IMR-90 (cell line): Measurements from ENCODE around the gene PRKD1. TPM values are rescaled to one million over a fixed set of nuclear protein-coding genes. Genes with fewer than 3 reads are reported as not detected.

Experiments
- ATAC-seq: fragments of 200-7000 bp; cut with Tn5 transposase; 2 replicates; pipeline ENCODE4 v1.9.1; 2020; ENCODE audit warnings: low read depth, mild to moderate bottlenecking, moderate library complexity
- BruUV-seq: library from RNA; stranded (reverse); fragments of 400-500 nt; replicated peaks from 2 replicates; lab custom pipeline; 2021; lab: Mats Ljungman, UMichigan
- CTCF ChIA-PET: fragments of 300-600 bp; formaldehyde crosslinking; extraction: SDS; loops from one replicate; lab custom pipeline; 2021; ENCODE audit warnings: antibody characterized with exemption; lab: Yijun Ruan, JAX
- POLR2A ChIA-PET: fragments of 300-600 bp; sonication (Branson Sonifier 250); formaldehyde crosslinking; loops from one replicate; lab custom pipeline; 2022; ENCODE audit warnings: antibody characterized with exemption; ENCODE audit not compliant: unreplicated experiment; lab: Charles Lee
- DNase-seq: peaks from one replicate; pipeline ENCODE4 v3.0.0; 2013
- H2AFZ ChIP-seq: replicated peaks from 2 replicates; pipeline ENCODE3; 2013; ENCODE audit warnings: low read length, mild to moderate bottlenecking; ENCODE audit not compliant: poor library complexity
- H2AK5ac ChIP-seq: 2 replicates; pipeline ENCODE4 v1.6.1; 2013; ENCODE audit warnings: low read depth, low read length, inconsistent platforms
- H2AK9ac ChIP-seq: replicated peaks from 2 replicates; pipeline ENCODE3; 2013; ENCODE audit warnings: mild to moderate bottlenecking, low read depth, low read length, moderate library complexity; ENCODE audit not compliant: poor library complexity
- H2BK120ac ChIP-seq: 2 replicates; pipeline ENCODE4 v1.6.1; 2013; ENCODE audit warnings: low read depth, low read length, inconsistent platforms
- H2BK15ac ChIP-seq: 3 replicates; pipeline ENCODE4 v1.6.1; 2013; ENCODE audit warnings: low read depth, low read length, inconsistent platforms
- H2BK20ac ChIP-seq: 2 replicates; pipeline ENCODE4 v1.6.1; 2013; ENCODE audit warnings: low read depth, mild to moderate bottlenecking, inconsistent platforms, low read length, moderate library complexity
- H2BK5ac ChIP-seq: 2 replicates; pipeline ENCODE4 v1.6.1; 2013; ENCODE audit warnings: mild to moderate bottlenecking, low read depth, low read length, inconsistent platforms; ENCODE audit not compliant: poor library complexity, severe bottlenecking
- H3K14ac ChIP-seq: replicated peaks from 2 replicates; pipeline ENCODE4 v1.6.1; 2013; ENCODE audit warnings: low read depth, low read length, inconsistent platforms
- H3K18ac ChIP-seq: 2 replicates; pipeline ENCODE4 v1.6.1; 2013; ENCODE audit warnings: low read depth, low read length, control low read depth
- H3K23ac ChIP-seq: 2 replicates; pipeline ENCODE4 v1.6.1; 2013; ENCODE audit warnings: low read depth, low read length, inconsistent platforms
- H3K27ac ChIP-seq: 2 replicates; pipeline ENCODE4 v1.5.1; 2013; ENCODE audit warnings: mild to moderate bottlenecking, control low read depth, low read length; ENCODE audit not compliant: insufficient read depth
- H3K27me3 ChIP-seq: 2 replicates; pipeline ENCODE4 v1.6.1; 2013; ENCODE audit warnings: low read length; ENCODE audit not compliant: control insufficient read depth, insufficient read depth
- H3K36me3 ChIP-seq: 2 replicates; pipeline ENCODE4 v1.6.1; 2013; ENCODE audit warnings: low read length, mixed read lengths; ENCODE audit not compliant: control insufficient read depth, insufficient read depth
- H3K4ac ChIP-seq: 2 replicates; pipeline ENCODE4 v1.6.1; 2013; ENCODE audit warnings: low read depth, low read length, inconsistent platforms
- H3K4me1 ChIP-seq: 2 replicates; pipeline ENCODE4 v1.6.1; 2013; ENCODE audit warnings: low read length, mixed read lengths; ENCODE audit not compliant: control insufficient read depth, insufficient read depth
- H3K4me2 ChIP-seq: 2 replicates; pipeline ENCODE4 v1.6.1; 2013; ENCODE audit warnings: low read depth, mild to moderate bottlenecking, control low read depth, low read length, moderate library complexity
- H3K4me3 ChIP-seq: 2 replicates; pipeline ENCODE4 v1.5.1; 2013; ENCODE audit warnings: low read depth, mild to moderate bottlenecking, control low read depth, low read length, moderate library complexity; ENCODE audit not compliant: insufficient read depth
- H3K56ac ChIP-seq: 2 replicates; pipeline ENCODE4 v1.6.1; 2013; ENCODE audit warnings: low read length, inconsistent platforms; ENCODE audit not compliant: insufficient read depth; ENCODE audit errors: extremely low read depth
- H3K79me1 ChIP-seq, 2 experiments: 2 replicates each; pipeline ENCODE4 v1.6.1; 2013; ENCODE audit warnings: low read length in 2 of 2, inconsistent platforms in 1 of 2, low read depth in 1 of 2
- H3K9ac ChIP-seq: 2 replicates; pipeline ENCODE4 v1.6.1; 2013; ENCODE audit warnings: low read depth, low read length, control low read depth
- H3K9me1 ChIP-seq: 2 replicates; pipeline ENCODE4 v1.6.1; 2013; ENCODE audit warnings: low read length, inconsistent platforms; ENCODE audit not compliant: insufficient read depth
- H3K9me3 ChIP-seq: 2 replicates; pipeline ENCODE4 v1.6.1; 2013; ENCODE audit warnings: low read length; ENCODE audit not compliant: control insufficient read depth, insufficient read depth
- H4K20me1 ChIP-seq: 2 replicates; pipeline ENCODE4 v1.6.1; 2013; ENCODE audit warnings: low read length, inconsistent platforms; ENCODE audit not compliant: insufficient read depth
- H4K5ac ChIP-seq: 2 replicates; pipeline ENCODE4 v1.6.1; 2013; ENCODE audit warnings: mild to moderate bottlenecking, low read depth, low read length, control low read depth
- H4K8ac ChIP-seq, 2 experiments: 2 replicates each; pipeline ENCODE4 v1.6.1; 2013; ENCODE audit warnings: low read depth in 2 of 2, low read length in 2 of 2, control low read depth in 1 of 2, inconsistent platforms in 1 of 2
- H4K91ac ChIP-seq: 2 replicates; pipeline ENCODE4 v1.6.1; 2013; ENCODE audit warnings: low read depth, low read length, inconsistent platforms; ENCODE audit not compliant: insufficient read depth
- BHLHE40 ChIP-seq: fragments of 150-350 bp; IDR thresholded peaks from 2 replicates; pipeline ENCODE4 v1.6.1; 2016; ENCODE audit warnings: mild to moderate bottlenecking, low read depth, low read length
- CEBPB ChIP-seq: IDR thresholded peaks from 2 replicates; pipeline ENCODE4 v1.6.1; 2012; ENCODE audit warnings: low read depth, low read length, improper control_type of control experiment
- CHD1 ChIP-seq: IDR thresholded peaks from 2 replicates; pipeline ENCODE4 v1.6.1; 2012; ENCODE audit warnings: low read depth, low read length, improper control_type of control experiment
- FOS ChIP-seq: fragments of 150-350 bp; IDR thresholded peaks from 2 replicates; pipeline ENCODE4 v1.6.1; 2016; ENCODE audit warnings: low read depth, low read length
- MAFK ChIP-seq: IDR thresholded peaks from 2 replicates; pipeline ENCODE4 v1.6.1; 2012; ENCODE audit warnings: low read depth, low read length, improper control_type of control experiment
- MAZ ChIP-seq: IDR thresholded peaks from 2 replicates; pipeline ENCODE4 v1.6.1; 2012; ENCODE audit warnings: low read depth, mild to moderate bottlenecking, low read length, improper control_type of control experiment, moderate library complexity, borderline replicate concordance
- MXI1 ChIP-seq: IDR thresholded peaks from 2 replicates; pipeline ENCODE4 v1.6.1; 2012; ENCODE audit warnings: low read depth, mild to moderate bottlenecking, low read length, moderate library complexity, borderline replicate concordance
- NFE2L2 ChIP-seq: fragments of 150-350 bp; IDR thresholded peaks from 2 replicates; pipeline ENCODE4 v1.6.1; 2016; ENCODE audit warnings: low read depth, mild to moderate bottlenecking, low read length
- POLR2A ChIP-seq: IDR thresholded peaks from 2 replicates; pipeline ENCODE4 v1.6.1; 2012; ENCODE audit warnings: mild to moderate bottlenecking, low read depth, low read length
- RAD21 ChIP-seq: IDR thresholded peaks from 2 replicates; pipeline ENCODE4 v1.6.1; 2012; ENCODE audit warnings: low read length, improper control_type of control experiment
- RCOR1 ChIP-seq: IDR thresholded peaks from 2 replicates; pipeline ENCODE4 v1.6.1; 2012; ENCODE audit warnings: mild to moderate bottlenecking, low read length, improper control_type of control experiment; ENCODE audit not compliant: insufficient replicate concordance
- RFX5 ChIP-seq: IDR thresholded peaks from 2 replicates; pipeline ENCODE4 v1.8.0; 2012; ENCODE audit warnings: low read depth, mild to moderate bottlenecking, low read length, moderate library complexity
- SMC3 ChIP-seq: fragments of 150-350 bp; IDR thresholded peaks from 2 replicates; pipeline ENCODE4 v1.6.1; 2016; ENCODE audit warnings: low read depth, mild to moderate bottlenecking, antibody characterized with exemption, low read length, moderate library complexity
- WGBS, 2 experiments: methylation state at CpG; one replicate each; pipeline versions ENCODE4 v1.1.5 to v1.1.7; 2013; ENCODE audit warnings: missing lambda C conversion rate in 2 of 2; ENCODE audit not compliant: insufficient read length in 1 of 2; ENCODE audit errors: extremely low coverage in 2 of 2; 5-methylcytosine and 5-hydroxymethylcytosine counted together
- dilution Hi-C: fragments of 300-500 bp; cut with HindIII; formaldehyde crosslinking; loops from one replicate; pipeline ENCODE4 v1.14.3; 2018; ENCODE audit warnings: low sequenced_read_pairs; ENCODE audit not compliant: unreplicated experiment
- in situ Hi-C: fragments of 300-500 bp; cut with MboI; formaldehyde crosslinking; loops from 3 replicates; pipeline ENCODE4 v1.14.3; 2019; ENCODE audit warnings: low sequenced_read_pairs, inconsistent platforms, mixed read lengths
- intact Hi-C: fragments of 100-400 bp; cut with micrococcal nuclease; formaldehyde crosslinking; loops from 2 replicates; pipeline ENCODE4 v1.10.0; 2022
- polyA plus RNA-seq, 3 experiments: library from polyadenylated mRNA; depleted of rRNA; stranded (reverse); fragments of >200 nt; gene quantifications; 2 replicates each; pipeline ENCODE4 v1.2.3, GENCODE V29; 2012; ENCODE audit warnings: low replicate concordance in 1 of 3
- total RNA-seq: library from RNA; depleted of rRNA; stranded (reverse); fragments of >200 nt; gene quantifications from 2 replicates; pipeline ENCODE4 v1.2.3, GENCODE V29; 2012
- TF ChIP-seq, protein P1 (sequence below): fragments of 150-350 bp; IDR thresholded peaks from 2 replicates; pipeline ENCODE4 v1.6.1; 2017; ENCODE audit warnings: mild to moderate bottlenecking, antibody characterized with exemption, low read length, low read depth
- TF ChIP-seq, protein P2 (sequence below): fragments of 150-350 bp; IDR thresholded peaks from 2 replicates; pipeline ENCODE4 v1.6.1; 2016; ENCODE audit warnings: low read depth, mild to moderate bottlenecking, low read length, moderate library complexity, borderline replicate concordance
- TF ChIP-seq, protein P3 (sequence below): conservative IDR thresholded peaks from 2 replicates; pipeline ENCODE4 v1.5.1; 2012; ENCODE audit warnings: mild to moderate bottlenecking, low read depth, low read length, improper control_type of control experiment

The PRKD1 gene
- total and polyA plus RNA-seq, 2 of the 4 experiments (the other 2 are of a cell fraction), result 12.9 to 14.2 TPM

DNA sequence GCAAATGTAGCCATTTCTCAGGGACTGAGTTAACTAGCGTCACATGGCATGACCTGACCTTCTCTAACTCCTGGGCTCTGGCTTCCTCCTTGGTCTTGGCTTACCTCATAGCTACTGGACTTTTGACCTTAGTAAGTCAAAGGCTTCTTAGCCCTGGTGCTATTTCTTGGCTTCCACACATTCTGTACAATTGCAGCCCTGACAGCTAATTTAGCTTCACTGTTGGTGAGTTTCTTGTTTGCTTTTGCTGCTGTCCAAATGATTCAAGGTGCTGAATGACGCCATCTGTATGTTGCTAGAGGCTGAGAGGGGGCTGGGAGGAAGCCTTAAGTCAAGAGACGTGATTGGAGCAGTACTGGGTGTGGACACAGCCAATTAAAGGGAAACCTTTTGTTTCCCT, 202.7 kb downstream of the PRKD1 start:
- H2BK5ac ChIP-seq, result no peak overlapping the region
- H4K91ac ChIP-seq, result no peak overlapping the region
- intact Hi-C loops, result loop anchor here (10.0 kb wide), 1 partner anchor 170 kb away; no protein-coding TSS in a partner anchor
- H3K4me3 ChIP-seq, result no peak overlapping the region
- no peak overlapping the region for H2AFZ ChIP-seq
- H3K79me1 ChIP-seq, result peaks cover 16 to 25% of the 10 kb centered on the region in 2 experiments; a peak in 3 of 4 replicates
- no peaks in the 10 kb centered on the region for H3K9me3 ChIP-seq
- peaks cover 10% of the 10 kb centered on the region for H3K9me1 ChIP-seq
- H3K23ac ChIP-seq, result 0 out of 2 replicates have a peak overlapping the region, but pooled peaks have one; percentile 23
- no peak overlapping the region for H3K4me2 ChIP-seq
- DNase-seq, result peak; percentile 63
- H3K4me1 ChIP-seq, result peaks cover 10% of the 10 kb centered on the region
- ChIA-PET CTCF (interaction anchor here (0.6 kb wide), 2 partner anchors 23 to 143 kb away, joined by 3 to 4 read pairs; no protein-coding TSS in a partner anchor), POLR2A (no interaction called here)
- no peak overlapping the region for H2BK20ac ChIP-seq
- H3K4ac ChIP-seq, result no peak overlapping the region
- no peak overlapping the region for H3K27ac ChIP-seq
- peak; percentile 75 for ATAC-seq
- in situ Hi-C loops, result loop anchor here (25.0 kb wide), 1 partner anchor 487 kb away; no protein-coding TSS in a partner anchor
- H2BK15ac ChIP-seq, result no peak overlapping the region
- peaks cover 5% of the 10 kb centered on the region for H4K20me1 ChIP-seq
- H3K14ac ChIP-seq, result no peak overlapping the region
- H3K27me3 ChIP-seq, result no peaks in the 10 kb centered on the region
- no peak overlapping the region for H3K9ac ChIP-seq
- no peak overlapping the region for H2AK9ac ChIP-seq
- H2AK5ac ChIP-seq, result no peak overlapping the region
- H4K8ac ChIP-seq, result no peak overlapping the region
- no peak overlapping the region for H3K56ac ChIP-seq
- BruUV-seq, result no TSS peak
- TF ChIP-seq RFX5, result no peak
- no peak for TF ChIP-seq CEBPB
- no peak for TF ChIP-seq MAFK
- no peak for TF ChIP-seq SMC3
- TF ChIP-seq MAZ, result no peak
- TF ChIP-seq, protein P1, sequence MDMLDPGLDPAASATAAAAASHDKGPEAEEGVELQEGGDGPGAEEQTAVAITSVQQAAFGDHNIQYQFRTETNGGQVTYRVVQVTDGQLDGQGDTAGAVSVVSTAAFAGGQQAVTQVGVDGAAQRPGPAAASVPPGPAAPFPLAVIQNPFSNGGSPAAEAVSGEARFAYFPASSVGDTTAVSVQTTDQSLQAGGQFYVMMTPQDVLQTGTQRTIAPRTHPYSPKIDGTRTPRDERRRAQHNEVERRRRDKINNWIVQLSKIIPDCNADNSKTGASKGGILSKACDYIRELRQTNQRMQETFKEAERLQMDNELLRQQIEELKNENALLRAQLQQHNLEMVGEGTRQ, result no peak
- TF ChIP-seq, protein P2, sequence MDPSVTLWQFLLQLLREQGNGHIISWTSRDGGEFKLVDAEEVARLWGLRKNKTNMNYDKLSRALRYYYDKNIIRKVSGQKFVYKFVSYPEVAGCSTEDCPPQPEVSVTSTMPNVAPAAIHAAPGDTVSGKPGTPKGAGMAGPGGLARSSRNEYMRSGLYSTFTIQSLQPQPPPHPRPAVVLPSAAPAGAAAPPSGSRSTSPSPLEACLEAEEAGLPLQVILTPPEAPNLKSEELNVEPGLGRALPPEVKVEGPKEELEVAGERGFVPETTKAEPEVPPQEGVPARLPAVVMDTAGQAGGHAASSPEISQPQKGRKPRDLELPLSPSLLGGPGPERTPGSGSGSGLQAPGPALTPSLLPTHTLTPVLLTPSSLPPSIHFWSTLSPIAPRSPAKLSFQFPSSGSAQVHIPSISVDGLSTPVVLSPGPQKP, result no peak
- TF ChIP-seq POLR2A, result no peak
- no peak for TF ChIP-seq RCOR1
- no peak for TF ChIP-seq RAD21
- no peak for TF ChIP-seq CHD1
- TF ChIP-seq BHLHE40, result no peak
- no peak for TF ChIP-seq NFE2L2
- no peak for TF ChIP-seq FOS
- TF ChIP-seq, protein P3, sequence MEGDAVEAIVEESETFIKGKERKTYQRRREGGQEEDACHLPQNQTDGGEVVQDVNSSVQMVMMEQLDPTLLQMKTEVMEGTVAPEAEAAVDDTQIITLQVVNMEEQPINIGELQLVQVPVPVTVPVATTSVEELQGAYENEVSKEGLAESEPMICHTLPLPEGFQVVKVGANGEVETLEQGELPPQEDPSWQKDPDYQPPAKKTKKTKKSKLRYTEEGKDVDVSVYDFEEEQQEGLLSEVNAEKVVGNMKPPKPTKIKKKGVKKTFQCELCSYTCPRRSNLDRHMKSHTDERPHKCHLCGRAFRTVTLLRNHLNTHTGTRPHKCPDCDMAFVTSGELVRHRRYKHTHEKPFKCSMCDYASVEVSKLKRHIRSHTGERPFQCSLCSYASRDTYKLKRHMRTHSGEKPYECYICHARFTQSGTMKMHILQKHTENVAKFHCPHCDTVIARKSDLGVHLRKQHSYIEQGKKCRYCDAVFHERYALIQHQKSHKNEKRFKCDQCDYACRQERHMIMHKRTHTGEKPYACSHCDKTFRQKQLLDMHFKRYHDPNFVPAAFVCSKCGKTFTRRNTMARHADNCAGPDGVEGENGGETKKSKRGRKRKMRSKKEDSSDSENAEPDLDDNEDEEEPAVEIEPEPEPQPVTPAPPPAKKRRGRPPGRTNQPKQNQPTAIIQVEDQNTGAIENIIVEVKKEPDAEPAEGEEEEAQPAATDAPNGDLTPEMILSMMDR, result no peak
- TF ChIP-seq MXI1, result no peak
- no peaks in the 10 kb centered on the region for H3K36me3 ChIP-seq
- H2BK120ac ChIP-seq, result no peak overlapping the region
- dilution Hi-C loops, result no loop called here
- no peak overlapping the region for H4K5ac ChIP-seq
- 80% methylated on average over 1 of the region's 3 CpGs; no CpG with 5 or more reads in 1 of the 2 experiments for WGBS, 2 experiments
- no peak overlapping the region for H3K18ac ChIP-seq
